ENCODE data around the gene L2HGDH. TPM values are rescaled to one million over a fixed set of nuclear protein-coding genes. Genes with fewer than 3 reads are reported as not detected.
A peak's percentile ranks its signal among the peaks of the same experiment; 100 is the strongest.

L2HGDH gene
- total and polyA plus RNA-seq, 9 of the 15 experiments (the other 6 are each of a cell fraction or from before 2014, with no cell fraction given), result 1.7 to 16.1 (median 10.5) TPM

DNA sequence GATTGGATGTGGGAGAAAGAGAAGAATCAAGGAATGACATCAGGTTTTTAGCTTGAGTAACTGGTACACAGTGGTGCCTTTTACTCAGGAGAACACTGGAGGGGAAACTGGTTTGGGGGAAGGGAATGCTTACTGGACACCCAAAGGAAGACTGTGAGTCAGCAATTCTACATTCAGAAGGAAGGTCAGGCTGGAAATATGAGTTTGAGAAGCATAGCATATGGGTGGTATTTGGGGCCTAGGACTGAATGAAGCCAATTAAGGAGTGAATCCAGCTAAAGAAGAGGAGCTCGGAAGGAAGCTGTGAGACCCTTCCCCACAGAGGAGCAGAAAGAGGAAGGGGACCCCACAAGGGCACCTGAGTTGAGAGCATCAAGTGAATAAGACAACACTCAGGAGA lies 35.5 kb upstream of the L2HGDH start (continued):
- peak; percentile 66 for TF ChIP-seq SMARCA4 (IDR thresholded peaks at IDR 0.05)
- no peak for TF ChIP-seq STAT5A (IDR thresholded peaks at IDR 0.05; ENCODE audit: borderline replicate concordance, low read length)
- TF ChIP-seq, protein P1, sequence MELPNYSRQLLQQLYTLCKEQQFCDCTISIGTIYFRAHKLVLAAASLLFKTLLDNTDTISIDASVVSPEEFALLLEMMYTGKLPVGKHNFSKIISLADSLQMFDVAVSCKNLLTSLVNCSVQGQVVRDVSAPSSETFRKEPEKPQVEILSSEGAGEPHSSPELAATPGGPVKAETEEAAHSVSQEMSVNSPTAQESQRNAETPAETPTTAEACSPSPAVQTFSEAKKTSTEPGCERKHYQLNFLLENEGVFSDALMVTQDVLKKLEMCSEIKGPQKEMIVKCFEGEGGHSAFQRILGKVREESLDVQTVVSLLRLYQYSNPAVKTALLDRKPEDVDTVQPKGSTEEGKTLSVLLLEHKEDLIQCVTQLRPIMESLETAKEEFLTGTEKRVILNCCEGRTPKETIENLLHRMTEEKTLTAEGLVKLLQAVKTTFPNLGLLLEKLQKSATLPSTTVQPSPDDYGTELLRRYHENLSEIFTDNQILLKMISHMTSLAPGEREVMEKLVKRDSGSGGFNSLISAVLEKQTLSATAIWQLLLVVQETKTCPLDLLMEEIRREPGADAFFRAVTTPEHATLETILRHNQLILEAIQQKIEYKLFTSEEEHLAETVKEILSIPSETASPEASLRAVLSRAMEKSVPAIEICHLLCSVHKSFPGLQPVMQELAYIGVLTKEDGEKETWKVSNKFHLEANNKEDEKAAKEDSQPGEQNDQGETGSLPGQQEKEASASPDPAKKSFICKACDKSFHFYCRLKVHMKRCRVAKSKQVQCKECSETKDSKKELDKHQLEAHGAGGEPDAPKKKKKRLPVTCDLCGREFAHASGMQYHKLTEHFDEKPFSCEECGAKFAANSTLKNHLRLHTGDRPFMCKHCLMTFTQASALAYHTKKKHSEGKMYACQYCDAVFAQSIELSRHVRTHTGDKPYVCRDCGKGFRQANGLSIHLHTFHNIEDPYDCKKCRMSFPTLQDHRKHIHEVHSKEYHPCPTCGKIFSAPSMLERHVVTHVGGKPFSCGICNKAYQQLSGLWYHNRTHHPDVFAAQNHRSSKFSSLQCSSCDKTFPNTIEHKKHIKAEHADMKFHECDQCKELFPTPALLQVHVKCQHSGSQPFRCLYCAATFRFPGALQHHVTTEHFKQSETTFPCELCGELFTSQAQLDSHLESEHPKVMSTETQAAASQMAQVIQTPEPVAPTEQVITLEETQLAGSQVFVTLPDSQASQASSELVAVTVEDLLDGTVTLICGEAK (IDR thresholded peaks at IDR 0.05), result no peak
- TF ChIP-seq, protein P1 (CRISPR knock-in tag; IDR thresholded peaks at IDR 0.05), result no peak
- no peak for TF ChIP-seq ZNF232 (CRISPR knock-in tag; IDR thresholded peaks at IDR 0.05)
- no peak for TF ChIP-seq KDM2B (CRISPR knock-in tag; IDR thresholded peaks at IDR 0.05)
- no peak for TF ChIP-seq ZNF143 (CRISPR knock-in tag; IDR thresholded peaks at IDR 0.05)
- TF ChIP-seq, protein P2, sequence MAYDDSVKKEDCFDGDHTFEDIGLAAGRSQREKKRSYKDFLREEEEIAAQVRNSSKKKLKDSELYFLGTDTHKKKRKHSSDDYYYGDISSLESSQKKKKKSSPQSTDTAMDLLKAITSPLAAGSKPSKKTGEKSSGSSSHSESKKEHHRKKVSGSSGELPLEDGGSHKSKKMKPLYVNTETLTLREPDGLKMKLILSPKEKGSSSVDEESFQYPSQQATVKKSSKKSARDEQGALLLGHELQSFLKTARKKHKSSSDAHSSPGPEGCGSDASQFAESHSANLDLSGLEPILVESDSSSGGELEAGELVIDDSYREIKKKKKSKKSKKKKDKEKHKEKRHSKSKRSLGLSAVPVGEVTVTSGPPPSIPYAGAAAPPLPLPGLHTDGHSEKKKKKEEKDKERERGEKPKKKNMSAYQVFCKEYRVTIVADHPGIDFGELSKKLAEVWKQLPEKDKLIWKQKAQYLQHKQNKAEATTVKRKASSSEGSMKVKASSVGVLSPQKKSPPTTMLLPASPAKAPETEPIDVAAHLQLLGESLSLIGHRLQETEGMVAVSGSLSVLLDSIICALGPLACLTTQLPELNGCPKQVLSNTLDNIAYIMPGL (CRISPR knock-in tag; IDR thresholded peaks at IDR 0.05), result no peak
- no peak for TF ChIP-seq ZBTB17 (CRISPR knock-in tag; IDR thresholded peaks at IDR 0.05)
- TF ChIP-seq NCOA4 (IDR thresholded peaks at IDR 0.05; ENCODE audit: partially characterized antibody), result no peak
- TF ChIP-seq, protein P3, sequence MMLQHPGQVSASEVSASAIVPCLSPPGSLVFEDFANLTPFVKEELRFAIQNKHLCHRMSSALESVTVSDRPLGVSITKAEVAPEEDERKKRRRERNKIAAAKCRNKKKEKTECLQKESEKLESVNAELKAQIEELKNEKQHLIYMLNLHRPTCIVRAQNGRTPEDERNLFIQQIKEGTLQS (IDR thresholded peaks at IDR 0.05), result 0 out of 2 replicates have a peak, but pooled peaks have one; percentile 9
- TF ChIP-seq, protein P3 (CRISPR knock-in tag; conservative IDR thresholded peaks at IDR 0.05), result no peak
- TF ChIP-seq ZNF184 (CRISPR knock-in tag; IDR thresholded peaks at IDR 0.05), result no peak
- no peak for TF ChIP-seq SUPT5H (IDR thresholded peaks at IDR 0.05)
- TF ChIP-seq NR2C2 (CRISPR knock-in tag; IDR thresholded peaks at IDR 0.05), result no peak
- TF ChIP-seq NR2C2 (tag; IDR thresholded peaks at IDR 0.05), result peak; percentile 47; the same call in 1 of the 2 replicates
- TF ChIP-seq, protein P4, sequence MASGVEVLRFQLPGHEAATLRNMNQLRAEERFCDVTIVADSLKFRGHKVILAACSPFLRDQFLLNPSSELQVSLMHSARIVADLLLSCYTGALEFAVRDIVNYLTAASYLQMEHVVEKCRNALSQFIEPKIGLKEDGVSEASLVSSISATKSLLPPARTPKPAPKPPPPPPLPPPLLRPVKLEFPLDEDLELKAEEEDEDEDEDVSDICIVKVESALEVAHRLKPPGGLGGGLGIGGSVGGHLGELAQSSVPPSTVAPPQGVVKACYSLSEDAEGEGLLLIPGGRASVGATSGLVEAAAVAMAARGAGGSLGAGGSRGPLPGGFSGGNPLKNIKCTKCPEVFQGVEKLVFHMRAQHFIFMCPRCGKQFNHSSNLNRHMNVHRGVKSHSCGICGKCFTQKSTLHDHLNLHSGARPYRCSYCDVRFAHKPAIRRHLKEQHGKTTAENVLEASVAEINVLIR (CRISPR knock-in tag; IDR thresholded peaks at IDR 0.05), result no peak
- TF ChIP-seq CSDE1 (IDR thresholded peaks at IDR 0.05), result no peak
- no peak for TF ChIP-seq TAF15 (IDR thresholded peaks at IDR 0.05; ENCODE audit: low read depth, low read length)
